ENCODE results near the gene ZBTB8A. TPM values are rescaled to one million over a fixed set of nuclear protein-coding genes. Genes with fewer than 3 reads are reported as not detected.
"Not testable (repeated sequence)": the region's sequence is repeated elsewhere in the genome, so short reads cannot be mapped to it uniquely, and the experiment has no call there.

The ZBTB8A gene
- total RNA-seq, 2 experiments from 2014 or later: 0.06 TPM; not detected in 1

GRCh38 chr1:32516402-32516801 is 22.8 kb upstream of the ZBTB8A start:
- H3K36me3 Mint-ChIP-seq: no peaks in the 10 kb centered on the region
- DNase-seq: no peak
- H3K4me3 Mint-ChIP-seq: no peak overlapping the region
- H3K27ac Mint-ChIP-seq: no peak overlapping the region
- H3K4me1 Mint-ChIP-seq: peaks cover 3% of the 10 kb centered on the region
- peaks cover 9% of the 10 kb centered on the region for H3K27me3 Mint-ChIP-seq
- no peak for ATAC-seq (ENCODE audit: low read depth)
- POLR2A ChIA-PET: no interaction called here
- H3K9me3 Mint-ChIP-seq: no peaks in the 10 kb centered on the region

DNA sequence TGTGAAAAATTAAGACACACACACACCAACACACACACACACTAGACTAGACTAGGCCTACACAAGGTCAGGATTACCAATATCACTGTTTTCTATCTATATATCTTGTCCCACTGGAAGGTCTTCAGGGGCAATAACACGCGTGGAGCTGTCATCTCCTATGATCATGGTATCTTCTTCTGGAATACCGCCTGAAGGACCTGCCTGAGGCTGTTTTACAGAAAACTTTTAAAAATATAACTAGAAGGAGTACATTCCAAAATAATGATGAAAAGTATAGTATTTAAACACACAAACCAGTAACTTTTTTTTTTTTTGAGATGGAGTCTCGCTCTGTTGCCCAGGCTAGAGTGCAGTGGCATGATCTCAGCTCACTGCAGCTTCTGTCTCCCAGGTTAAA is 20.3 kb upstream of the ZBTB8A start:
- no peaks in the 10 kb centered on the region for H3K9me3 Mint-ChIP-seq
- no peak overlapping the region for H3K27ac Mint-ChIP-seq
- no peak overlapping the region for H3K4me3 Mint-ChIP-seq
- ATAC-seq (ENCODE audit: low read depth) (no peak), DNase-seq (no peak)
- POLR2A ChIA-PET: no interaction called here
- H3K4me1 Mint-ChIP-seq: peaks cover 3% of the 10 kb centered on the region
- no peaks in the 10 kb centered on the region for H3K36me3 Mint-ChIP-seq
- peaks cover 7% of the 10 kb centered on the region for H3K27me3 Mint-ChIP-seq

DNA sequence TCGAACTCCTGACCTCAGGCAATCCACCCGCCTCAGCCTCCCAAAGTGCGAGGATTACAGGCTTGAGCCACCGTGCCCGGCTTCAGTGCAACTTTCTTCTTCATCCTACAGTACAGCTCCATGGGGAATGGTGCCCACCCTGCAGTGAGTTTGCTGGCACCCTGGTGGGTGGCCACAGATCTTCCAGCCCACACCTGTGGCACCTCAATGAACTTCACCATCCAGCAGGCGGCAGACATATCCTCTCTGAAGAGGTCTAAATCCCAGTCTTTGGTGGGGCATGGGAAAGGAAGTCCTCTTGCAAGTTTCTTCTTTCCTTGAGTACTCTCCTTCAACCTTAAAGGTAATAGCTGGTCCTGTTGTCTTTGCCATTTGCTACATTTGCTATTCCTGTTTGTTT is 18.1 kb upstream of the ZBTB8A start:
- Mint-ChIP-seq H3K4me1 (peaks cover 6% of the 10 kb centered on the region), H3K27ac (peak overlapping the region; percentile 64), H3K9me3 (no peaks in the 10 kb centered on the region), H3K36me3 (no peaks in the 10 kb centered on the region), H3K27me3 (peaks cover 8% of the 10 kb centered on the region), H3K4me3 (peak overlapping the region; percentile 78)
- no peak for DNase-seq
- POLR2A ChIA-PET: interaction anchor here (1.3 kb wide), 1 partner anchor 130 kb away, joined by 4 read pairs; the partner anchor contains the start of gene RBBP4
- no peak for ATAC-seq (ENCODE audit: low read depth)

GRCh38 chr1:32525053-32525452 is 14.2 kb upstream of the ZBTB8A start:
- Mint-ChIP-seq H3K4me3 (no peak overlapping the region), H3K36me3 (no peaks in the 10 kb centered on the region), H3K27me3 (peaks cover 8% of the 10 kb centered on the region), H3K27ac (no peak overlapping the region), H3K9me3 (no peaks in the 10 kb centered on the region), H3K4me1 (peaks cover 6% of the 10 kb centered on the region)
- DNase-seq (no peak), ATAC-seq (ENCODE audit: low read depth) (no peak)
- POLR2A ChIA-PET: no interaction called here

DNA sequence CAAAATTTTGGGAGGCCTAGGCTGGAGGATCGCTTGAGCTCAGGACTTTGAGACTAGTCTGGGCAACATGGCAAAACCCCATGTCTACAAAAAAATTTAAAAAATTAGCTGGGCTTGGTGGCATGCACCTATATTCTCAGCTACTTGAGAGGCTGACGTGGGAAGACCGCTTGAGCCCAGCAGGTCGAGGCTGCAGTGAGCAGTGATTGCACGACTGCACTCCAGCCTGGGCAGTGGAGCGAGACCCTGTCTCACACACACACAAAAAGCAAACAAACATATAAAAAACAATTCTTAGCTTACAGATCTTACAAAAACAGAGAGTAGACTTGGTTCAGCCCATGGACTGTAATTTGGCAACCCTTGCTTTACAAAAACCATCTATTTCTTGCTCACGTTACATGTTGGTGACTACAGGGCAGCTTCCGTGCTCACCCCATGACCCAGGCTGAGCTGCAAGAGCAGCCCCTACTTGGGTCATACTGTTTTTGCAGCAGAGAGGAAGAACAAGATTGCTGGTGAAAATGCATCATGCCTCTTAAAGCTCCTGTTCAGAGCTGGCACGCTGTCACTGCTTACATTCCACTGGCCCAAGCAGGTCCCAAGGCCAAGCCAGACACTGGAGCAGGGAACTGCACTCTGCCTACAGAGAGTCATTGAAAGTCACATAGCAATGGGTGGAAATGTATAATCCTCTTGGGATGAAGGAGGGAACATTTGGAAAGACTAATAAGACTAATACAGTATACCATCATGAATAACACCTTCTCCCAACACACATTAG is 13.4 kb upstream of the ZBTB8A start:
- POLR2A ChIA-PET: no interaction called here
- Mint-ChIP-seq H3K9me3 (no peaks in the 10 kb centered on the region), H3K36me3 (no peaks in the 10 kb centered on the region), H3K4me1 (peaks cover 6% of the 10 kb centered on the region), H3K27ac (no peak overlapping the region), H3K4me3 (no peak overlapping the region), H3K27me3 (peaks cover 8% of the 10 kb centered on the region)
- ATAC-seq (ENCODE audit: low read depth) (no peak), DNase-seq (no peak)

DNA sequence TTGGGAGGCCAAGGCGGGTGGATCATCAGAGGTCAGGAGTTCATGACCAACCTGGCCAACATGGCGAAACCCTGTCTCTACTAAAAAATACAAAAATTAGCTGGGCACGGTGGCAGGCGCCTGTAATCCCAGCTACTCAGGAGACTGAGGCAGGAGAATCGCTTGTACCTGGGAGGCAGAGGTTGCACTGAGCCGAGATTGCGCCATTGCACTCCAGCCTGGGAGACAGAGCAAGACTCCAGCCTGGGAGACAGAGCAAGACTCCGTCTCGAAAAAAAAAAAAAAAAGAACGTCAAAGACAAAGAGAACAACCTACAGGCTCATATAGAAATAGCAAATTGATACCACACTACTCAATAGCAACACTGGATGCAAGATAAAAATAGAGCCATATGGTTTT is 10.7 kb upstream of the ZBTB8A start:
- H3K9me3 Mint-ChIP-seq; ATAC-seq (ENCODE audit: low read depth); H3K4me3 Mint-ChIP-seq; POLR2A ChIA-PET; H3K27ac Mint-ChIP-seq; H3K4me1 Mint-ChIP-seq; H3K36me3 Mint-ChIP-seq; H3K27me3 Mint-ChIP-seq; DNase-seq: not testable (repeated sequence)

- ATAC-seq (ENCODE audit: low read depth) (no peak), DNase-seq (no peak)
- Mint-ChIP-seq H3K4me1 (peaks cover 5% of the 10 kb centered on the region), H3K27ac (no peak overlapping the region), H3K27me3 (peaks cover 54% of the 10 kb centered on the region), H3K9me3 (no peaks in the 10 kb centered on the region), H3K4me3 (no peak overlapping the region), H3K36me3 (no peaks in the 10 kb centered on the region)
- POLR2A ChIA-PET: no interaction called here
These were observed 5.4 kb upstream of the ZBTB8A start for GRCh38 chr1:32533792-32534327.

GRCh38 chr1:32536117-32536516 is 3.1 kb upstream of the ZBTB8A start:
- Mint-ChIP-seq H3K4me1 (peaks cover 12% of the 10 kb centered on the region), H3K27me3 (peaks cover 70% of the 10 kb centered on the region), H3K9me3 (no peaks in the 10 kb centered on the region), H3K36me3 (peaks cover under 1% of the 10 kb centered on the region), H3K27ac (no peak overlapping the region), H3K4me3 (no peak overlapping the region)
- ATAC-seq (ENCODE audit: low read depth) (no peak), DNase-seq (no peak)
- POLR2A ChIA-PET: interaction anchor here (0.7 kb wide), 1 partner anchor 904 kb away, joined by 4 read pairs; no protein-coding TSS in a partner anchor

GRCh38 chr1:32536764-32537163 is 2.5 kb upstream of the ZBTB8A start:
- H3K4me1 Mint-ChIP-seq: peaks cover 12% of the 10 kb centered on the region
- H3K27me3 Mint-ChIP-seq: peaks cover 76% of the 10 kb centered on the region
- POLR2A ChIA-PET: no interaction called here
- ATAC-seq (ENCODE audit: low read depth) (no peak), DNase-seq (no peak)
- H3K9me3 Mint-ChIP-seq: no peaks in the 10 kb centered on the region
- no peak overlapping the region for H3K27ac Mint-ChIP-seq
- H3K36me3 Mint-ChIP-seq: peaks cover 1% of the 10 kb centered on the region
- H3K4me3 Mint-ChIP-seq: no peak overlapping the region

DNA sequence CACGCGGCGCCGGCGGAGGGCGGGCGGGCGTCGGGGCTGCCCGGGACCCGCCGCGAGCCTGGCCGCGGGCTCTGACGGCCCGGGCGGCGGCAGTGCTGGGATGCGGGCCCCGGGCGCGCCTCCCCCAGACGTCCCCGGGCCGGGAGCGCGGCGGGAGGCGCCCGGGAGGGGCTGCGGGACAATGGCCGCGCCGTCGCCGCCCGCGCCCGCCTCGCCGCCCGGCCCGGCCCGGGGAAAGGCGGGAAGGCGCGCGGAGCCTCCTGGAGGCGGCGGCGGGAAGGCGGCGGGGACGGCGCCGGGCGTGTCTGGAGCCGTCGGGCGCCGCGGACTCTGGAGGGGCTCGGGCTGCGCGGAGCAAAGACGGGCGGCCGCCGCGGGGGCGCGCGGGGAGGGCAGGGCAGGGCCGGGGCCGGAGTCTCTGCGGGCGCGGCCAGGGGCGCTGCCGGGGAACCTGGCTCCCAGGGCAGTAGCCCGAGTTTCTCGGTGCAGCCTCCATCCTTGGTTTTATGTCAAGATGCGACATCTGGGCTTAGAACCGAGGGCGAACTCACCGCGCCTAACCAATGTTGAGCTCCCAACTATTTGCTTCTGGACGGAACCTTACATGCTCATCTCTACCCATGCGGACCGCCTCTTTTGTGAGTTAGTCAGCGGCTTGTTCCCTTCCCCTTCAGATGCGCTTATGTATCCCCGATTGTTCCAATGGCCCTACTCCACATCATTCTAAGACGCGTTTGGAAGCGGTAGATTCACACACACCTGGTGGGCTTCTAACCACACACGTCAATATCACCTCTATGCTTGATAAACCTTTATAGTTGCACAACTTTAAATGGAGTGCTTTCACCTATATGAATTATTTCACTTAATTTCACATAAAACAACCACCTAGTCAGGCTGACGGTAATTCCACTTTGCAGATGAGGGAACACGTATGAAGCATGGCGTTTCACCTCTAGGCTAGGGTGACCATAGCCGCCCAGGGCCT is 651 bp downstream of the ZBTB8A start:
- H3K27me3 Mint-ChIP-seq: peaks cover 73% of the 10 kb centered on the region
- H3K36me3 Mint-ChIP-seq: peaks cover 1% of the 10 kb centered on the region
- peak overlapping the region; percentile 78 for H3K4me3 Mint-ChIP-seq
- peaks cover 8% of the 10 kb centered on the region for H3K4me1 Mint-ChIP-seq
- H3K9me3 Mint-ChIP-seq: no peaks in the 10 kb centered on the region
- POLR2A ChIA-PET: interaction anchor here (0.5 kb wide), 1 partner anchor 301 kb away, joined by 4 read pairs; no protein-coding TSS in a partner anchor
- ATAC-seq (ENCODE audit: low read depth) (peak; percentile 58), DNase-seq (no peak)
- no peak overlapping the region for H3K27ac Mint-ChIP-seq

DNA sequence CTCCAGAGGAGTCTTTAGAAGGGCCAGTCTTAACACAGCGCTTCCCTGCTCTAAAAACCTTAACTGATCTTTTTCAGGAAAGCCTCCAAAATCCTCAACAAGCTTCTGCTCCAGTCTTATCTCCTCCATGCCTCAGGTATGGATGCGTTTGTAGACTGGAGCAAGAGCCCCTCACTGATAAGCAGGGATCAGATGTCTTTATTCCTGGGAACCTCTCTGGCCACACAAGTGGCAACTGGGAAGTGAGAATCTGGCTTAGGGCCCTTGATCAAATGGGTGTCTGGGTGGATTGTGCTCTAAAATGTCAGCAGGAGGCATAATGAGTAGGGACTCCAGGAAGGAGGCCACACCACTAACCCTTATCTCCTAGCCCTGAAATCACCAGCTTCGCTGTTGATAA is 1.4 kb downstream of the ZBTB8A start:
- ATAC-seq (ENCODE audit: low read depth) (no peak), DNase-seq (no peak)
- H3K27ac Mint-ChIP-seq: no peak overlapping the region
- POLR2A ChIA-PET: no interaction called here
- H3K36me3 Mint-ChIP-seq: peaks cover 1% of the 10 kb centered on the region
- peaks cover 69% of the 10 kb centered on the region for H3K27me3 Mint-ChIP-seq
- H3K4me1 Mint-ChIP-seq: peaks cover 8% of the 10 kb centered on the region
- peak overlapping the region; percentile 78 for H3K4me3 Mint-ChIP-seq
- no peaks in the 10 kb centered on the region for H3K9me3 Mint-ChIP-seq

GRCh38 chr1:32541064-32541566 is 1.9 kb downstream of the ZBTB8A start:
- no peak overlapping the region for H3K27ac Mint-ChIP-seq
- no peak for DNase-seq

GRCh38 chr1:32546611-32547010 is 7.4 kb downstream of the ZBTB8A start:
- peaks cover 27% of the 10 kb centered on the region for H3K27me3 Mint-ChIP-seq
- H3K4me3 Mint-ChIP-seq: no peak overlapping the region
- POLR2A ChIA-PET: no interaction called here
- H3K36me3 Mint-ChIP-seq: no peaks in the 10 kb centered on the region
- no peaks in the 10 kb centered on the region for H3K4me1 Mint-ChIP-seq
- H3K27ac Mint-ChIP-seq: no peak overlapping the region
- DNase-seq (no peak), ATAC-seq (ENCODE audit: low read depth) (no peak)
- no peaks in the 10 kb centered on the region for H3K9me3 Mint-ChIP-seq

More at GRCh38 chr1:32541064-32541566, 1.9 kb downstream of the ZBTB8A start:
- Mint-ChIP-seq H3K4me3 (no peak overlapping the region), H3K4me1 (peaks cover 8% of the 10 kb centered on the region), H3K9me3 (no peaks in the 10 kb centered on the region), H3K36me3 (peaks cover 1% of the 10 kb centered on the region), H3K27me3 (peaks cover 65% of the 10 kb centered on the region)
- no peak for ATAC-seq (ENCODE audit: low read depth)
- POLR2A ChIA-PET: no interaction called here

Data from activated naive CD8-positive, alpha-beta T cell treated with anti-CD3 and anti-CD28 coated beads, Interleukin-2, amount 10 ng/mL, durations not matched to agents 7 days and 5 days (primary cell).